ENCODE measurements around the gene RHOG. TPM values are rescaled to one million over a fixed set of nuclear protein-coding genes. Genes with fewer than 3 reads are reported as not detected.

Gene RHOG
- total RNA-seq, 1 donor from 2014 or later = 25.0 TPM

GRCh38 chr11:3843326-3843725, 2.6 kb upstream of the RHOG start:
- Mint-ChIP-seq H3K9me3 (no peaks in the 10 kb centered on the region), H3K36me3 (ENCODE audit: low read depth) (no peaks in the 10 kb centered on the region), H3K27ac (ENCODE audit: unreplicated experiment) (no peak overlapping the region), H3K4me3 (peak overlapping the region; percentile 79), H3K27me3 (ENCODE audit: low read depth) (peaks cover 1% of the 10 kb centered on the region), H3K4me1 (peaks cover 22% of the 10 kb centered on the region)
- no peak for TF ChIP-seq CTCF (conservative IDR thresholded peaks at IDR 0.05)
- no peak for DNase-seq (ENCODE audit: low read depth, low spot score)

GRCh38 chr11:3841426-3842350, 929 bp upstream of the RHOG start:
- peak; percentile 79 for DNase-seq (ENCODE audit: low read depth, low spot score)
- Mint-ChIP-seq H3K9me3 (no peaks in the 10 kb centered on the region), H3K4me3 (peak overlapping the region; percentile 86), H3K27ac (ENCODE audit: unreplicated experiment) (no peak overlapping the region), H3K4me1 (peaks cover 31% of the 10 kb centered on the region), H3K27me3 (ENCODE audit: low read depth) (no peaks in the 10 kb centered on the region), H3K36me3 (ENCODE audit: low read depth) (peaks cover 2% of the 10 kb centered on the region)
- peak; percentile 77 for TF ChIP-seq CTCF (conservative IDR thresholded peaks at IDR 0.05)

- H3K4me1 Mint-ChIP-seq = peaks cover 37% of the 10 kb centered on the region
- H3K27ac Mint-ChIP-seq (ENCODE audit: unreplicated experiment) = no peak overlapping the region
- H3K4me3 Mint-ChIP-seq = peak overlapping the region; percentile 90
- peaks cover 4% of the 10 kb centered on the region for H3K36me3 Mint-ChIP-seq (ENCODE audit: low read depth)
- peak; percentile 44 for DNase-seq (ENCODE audit: low read depth, low spot score)
- H3K27me3 Mint-ChIP-seq (ENCODE audit: low read depth) = no peaks in the 10 kb centered on the region
- no peaks in the 10 kb centered on the region for H3K9me3 Mint-ChIP-seq
- TF ChIP-seq CTCF (conservative IDR thresholded peaks at IDR 0.05) = no peak
These were observed 522 bp downstream of the RHOG start for GRCh38 chr11:3840004-3840869.

GRCh38 chr11:3838504-3838903, 2.3 kb downstream of the RHOG start:
- Mint-ChIP-seq H3K4me1 (peaks cover 44% of the 10 kb centered on the region), H3K27ac (ENCODE audit: unreplicated experiment) (no peak overlapping the region), H3K27me3 (ENCODE audit: low read depth) (no peaks in the 10 kb centered on the region), H3K36me3 (ENCODE audit: low read depth) (peaks cover 11% of the 10 kb centered on the region), H3K4me3 (peak overlapping the region; percentile 90), H3K9me3 (no peaks in the 10 kb centered on the region)
- no peak for TF ChIP-seq CTCF (conservative IDR thresholded peaks at IDR 0.05)
- DNase-seq (ENCODE audit: low read depth, low spot score) = no peak

GRCh38 chr11:3837793-3838192, 3.0 kb downstream of the RHOG start:
- H3K4me1 Mint-ChIP-seq = peaks cover 44% of the 10 kb centered on the region
- no peak for DNase-seq (ENCODE audit: low read depth, low spot score)

More at GRCh38 chr11:3837793-3838192, 3.0 kb downstream of the RHOG start:
- peak overlapping the region; percentile 90 for H3K4me3 Mint-ChIP-seq
- H3K9me3 Mint-ChIP-seq = no peaks in the 10 kb centered on the region
- TF ChIP-seq CTCF (conservative IDR thresholded peaks at IDR 0.05) = no peak
- H3K36me3 Mint-ChIP-seq (ENCODE audit: low read depth) = peaks cover 11% of the 10 kb centered on the region
- H3K27me3 Mint-ChIP-seq (ENCODE audit: low read depth) = no peaks in the 10 kb centered on the region
- H3K27ac Mint-ChIP-seq (ENCODE audit: unreplicated experiment) = no peak overlapping the region

Data from neural crest cell (in vitro differentiated cells).